ENCODE data around the gene CLCN5. TPM values are rescaled to one million over a fixed set of nuclear protein-coding genes. Genes with fewer than 3 reads are reported as not detected.

CLCN5 gene
- total RNA-seq, 4 donors from 2014 or later: 5.3 to 8.0 (median 7.2) TPM

- H3K9me3 ChIP-seq: no peaks in the 10 kb centered on the region
- 20 to 50% methylated on average over 1 to 4 of the region's 4 CpGs for WGBS, 2 donors
- no peak overlapping the region for H3K27ac ChIP-seq
- intact Hi-C loops (cut with DNase I): no loop called here
- no peak for DNase-seq
- H3K4me3 ChIP-seq: no peak overlapping the region
- TF ChIP-seq POLR2A (IDR thresholded peaks at IDR 0.05) (no peak), CTCF (IDR thresholded peaks at IDR 0.05) (no peak)
- H3K27me3 ChIP-seq: no peaks in the 10 kb centered on the region
- H3K4me1 ChIP-seq: no peaks in the 10 kb centered on the region
- no peaks in the 10 kb centered on the region for H3K36me3 ChIP-seq
Observed at GRCh38 chrX:49896951-49897350, 25.4 kb upstream of the CLCN5 start.

- Histone ChIP-seq H3K27me3 (no peaks in the 10 kb centered on the region), H3K4me3 (no peak overlapping the region), H3K27ac (no peak overlapping the region), H3K9me3 (no peaks in the 10 kb centered on the region), H3K36me3 (no peaks in the 10 kb centered on the region), H3K4me1 (no peaks in the 10 kb centered on the region)
- intact Hi-C loops (cut with DNase I): no loop called here
- no peak for DNase-seq
- no peak for TF ChIP-seq CTCF (IDR thresholded peaks at IDR 0.05)
- no peak for TF ChIP-seq POLR2A (IDR thresholded peaks at IDR 0.05)
Observed at GRCh38 chrX:49901048-49901447, 21.3 kb upstream of the CLCN5 start.

GRCh38 chrX:49910344-49910743, 12.1 kb upstream of the CLCN5 start:
- Histone ChIP-seq H3K27me3 (no peaks in the 10 kb centered on the region), H3K9me3 (no peaks in the 10 kb centered on the region), H3K4me3 (no peak overlapping the region), H3K36me3 (no peaks in the 10 kb centered on the region), H3K4me1 (no peaks in the 10 kb centered on the region), H3K27ac (no peak overlapping the region)
- DNase-seq: no peak
- 28 to 32% methylated on average over 3 of the region's 3 CpGs for WGBS, 2 donors
- intact Hi-C loops (cut with DNase I): no loop called here
- TF ChIP-seq POLR2A (IDR thresholded peaks at IDR 0.05): no peak
- no peak for TF ChIP-seq CTCF (IDR thresholded peaks at IDR 0.05)

- no peaks in the 10 kb centered on the region for H3K4me1 ChIP-seq
- intact Hi-C loops (cut with DNase I): no loop called here
- no peak for DNase-seq
- no peak overlapping the region for H3K4me3 ChIP-seq
- WGBS, 2 donors: 60% methylated on average over 1 of the region's 3 CpGs; no CpG with 5 or more reads in 1 of the 2 donors
- no peaks in the 10 kb centered on the region for H3K27me3 ChIP-seq
- TF ChIP-seq CTCF (IDR thresholded peaks at IDR 0.05) (no peak), POLR2A (IDR thresholded peaks at IDR 0.05) (no peak)
- no peaks in the 10 kb centered on the region for H3K36me3 ChIP-seq
- no peaks in the 10 kb centered on the region for H3K9me3 ChIP-seq
- H3K27ac ChIP-seq: no peak overlapping the region
Observed at GRCh38 chrX:49912086-49912485, 10.3 kb upstream of the CLCN5 start.

- intact Hi-C loops (cut with DNase I): no loop called here
- Histone ChIP-seq H3K4me3 (no peak overlapping the region), H3K27ac (no peak overlapping the region), H3K4me1 (no peaks in the 10 kb centered on the region), H3K36me3 (no peaks in the 10 kb centered on the region), H3K27me3 (no peaks in the 10 kb centered on the region), H3K9me3 (no peaks in the 10 kb centered on the region)
- DNase-seq: no peak
- WGBS, 2 donors: 58 to 78% methylated on average over 3 of the region's 3 CpGs
- TF ChIP-seq CTCF (IDR thresholded peaks at IDR 0.05) (no peak), POLR2A (IDR thresholded peaks at IDR 0.05) (no peak)
Observed at GRCh38 chrX:49912861-49913260, 9.5 kb upstream of the CLCN5 start.
